SHP77 (cell line): Measurements from ENCODE around the gene AK3.

Experiments used
- DNase-seq, 2 experiments: peaks; one replicate each; lab custom pipeline; 2025; lab: John Stamatoyannopoulos, UW

Gene AK3

DNA sequence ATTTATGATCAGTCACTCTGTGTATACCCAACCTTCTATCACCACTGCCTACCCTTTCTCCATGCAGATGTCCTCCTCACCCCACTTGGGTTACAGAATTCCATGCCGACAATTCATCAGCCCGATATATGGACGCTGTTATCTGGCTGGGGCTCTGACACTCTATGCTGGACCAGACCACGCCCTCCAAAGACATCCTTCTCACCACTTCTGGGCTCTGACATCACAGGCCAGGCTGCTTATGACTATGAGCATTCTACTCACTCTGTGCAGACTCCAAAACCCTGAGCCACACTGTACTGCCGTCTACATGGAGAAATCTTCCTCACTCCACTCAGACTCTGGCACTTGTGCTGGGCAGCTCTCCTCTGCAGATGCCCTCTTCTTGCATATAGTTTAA is 7.6 kb upstream of the AK3 start:
- no peak for DNase-seq

- no peak for DNase-seq
These were observed 5.5 kb upstream of the AK3 start for GRCh38 chr9:4746278-4747030.

DNA sequence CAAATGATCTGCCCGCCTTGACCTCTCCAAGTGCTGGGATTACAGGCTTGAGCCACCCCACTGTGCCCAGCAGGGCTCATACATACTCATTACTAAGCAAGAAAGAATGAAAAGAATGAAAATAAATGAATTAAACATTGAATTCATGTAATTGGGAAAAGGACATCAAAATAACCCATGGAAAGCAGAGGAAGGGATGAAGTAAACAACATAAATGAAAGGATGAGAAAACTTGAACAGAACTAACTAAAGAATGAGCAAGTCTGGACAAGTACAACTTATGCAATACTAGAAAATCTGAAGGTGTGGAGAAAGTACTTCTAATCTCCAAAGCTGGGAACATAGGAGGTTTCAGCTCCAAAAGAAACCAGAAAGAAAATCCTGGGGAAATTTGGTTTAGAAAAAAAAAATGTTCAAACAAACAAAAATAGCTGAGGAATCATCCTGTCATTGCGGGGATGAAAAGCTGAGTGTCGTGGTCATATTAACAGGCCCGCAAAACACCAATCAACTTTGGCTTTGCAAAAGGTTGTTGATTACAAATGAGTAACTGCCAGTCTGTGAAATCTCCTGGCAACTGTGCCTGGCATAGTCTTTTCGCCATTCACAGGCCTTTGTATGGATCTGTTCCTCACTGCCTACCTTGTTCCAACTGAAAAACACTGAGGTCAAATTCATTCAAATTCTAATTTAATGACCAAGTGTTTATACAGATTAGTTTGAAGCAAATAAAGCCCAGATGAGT is 2.3 kb upstream of the AK3 start:
- DNase-seq = no peak

GRCh38 chr9:4742246-4742645 is 1.2 kb upstream of the AK3 start:
- DNase-seq = no peak

DNA sequence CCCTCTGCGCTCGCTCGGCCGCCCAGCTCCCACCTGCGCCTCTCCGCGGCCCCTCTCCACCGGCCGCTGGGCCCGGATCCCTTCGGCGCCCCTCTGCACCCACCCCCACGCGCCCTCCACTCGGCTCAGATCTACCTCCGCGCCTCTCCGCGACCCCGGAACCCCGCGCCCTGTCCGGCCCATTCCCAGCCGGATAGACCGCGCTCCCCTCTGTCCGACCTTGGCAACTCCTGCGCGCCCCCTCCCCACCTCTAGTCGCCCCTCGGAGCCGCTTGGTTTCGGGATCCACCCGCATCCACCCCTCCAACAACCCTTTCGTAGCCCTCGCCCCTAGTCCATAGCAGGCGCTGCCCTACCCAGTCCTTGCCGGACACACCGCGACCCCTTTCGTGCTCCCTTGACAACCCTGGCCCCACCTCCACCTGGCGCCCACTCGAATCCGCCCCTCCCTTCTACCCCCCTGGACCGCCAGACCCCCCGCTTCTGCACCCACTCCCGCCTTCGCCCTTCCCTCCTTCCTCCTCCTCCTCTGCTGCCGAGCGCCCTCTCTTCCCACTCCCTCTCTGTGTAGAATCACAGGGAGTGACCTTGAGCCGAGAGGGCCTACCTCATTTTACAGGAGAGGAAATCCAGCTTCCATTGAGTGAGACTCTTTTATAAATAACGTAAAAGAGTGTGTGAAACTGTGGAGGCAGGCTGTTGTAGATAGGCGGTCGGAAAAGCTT is 525 bp upstream of the AK3 start:
- DNase-seq = no peak

GRCh38 chr9:4740388-4740637 is 689 bp downstream of the AK3 start:
- no peak for DNase-seq

GRCh38 chr9:4739587-4740387 is 1.2 kb downstream of the AK3 start:
- DNase-seq = no peak

GRCh38 chr9:4738866-4739586 is 2.0 kb downstream of the AK3 start:
- no peak for DNase-seq

DNA sequence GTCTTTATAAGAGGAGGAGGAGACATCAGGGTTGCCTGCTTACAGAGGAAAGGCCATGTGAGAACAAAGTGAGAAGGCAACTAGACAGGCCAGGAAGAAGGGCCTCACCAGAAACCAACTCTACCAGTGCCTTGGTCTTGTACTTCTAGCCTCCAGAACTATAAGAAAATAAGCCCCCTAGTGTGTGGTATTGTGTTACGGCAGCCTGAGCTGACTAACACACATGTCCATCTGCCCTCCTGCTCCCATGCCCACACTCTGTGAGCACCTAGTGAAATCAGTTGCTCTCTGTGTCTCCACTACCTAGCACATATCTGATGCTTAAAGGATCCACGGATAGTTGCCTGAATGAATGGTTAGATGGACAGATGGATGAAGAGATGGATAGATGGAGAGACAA is 6.9 kb downstream of the AK3 start:
- DNase-seq = no peak

DNA sequence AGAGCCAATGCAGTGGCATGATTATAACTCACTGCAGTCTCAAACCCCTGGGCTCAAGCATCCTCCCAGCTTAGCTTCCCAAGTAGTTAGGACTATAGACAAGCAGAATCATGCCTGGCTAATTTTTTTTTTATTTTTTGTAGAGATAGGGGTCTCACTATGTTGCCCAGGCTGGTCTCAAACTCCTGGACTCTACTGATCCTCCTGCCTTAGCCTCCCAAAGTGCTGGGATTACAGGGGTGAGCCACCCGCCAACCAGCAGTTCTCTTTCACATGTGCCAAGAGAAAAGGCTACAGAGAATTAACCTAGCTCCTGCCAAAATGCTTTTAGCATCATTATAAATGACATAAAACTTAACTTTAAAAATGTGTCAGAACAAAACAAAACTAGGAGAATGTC is 8.1 kb downstream of the AK3 start:
- DNase-seq = no peak

- DNase-seq = no peak
These were observed 13.4 kb downstream of the AK3 start for GRCh38 chr9:4727593-4727992.

GRCh38 chr9:4725706-4726442 is 15.1 kb downstream of the AK3 start:
- no peak for DNase-seq

GRCh38 chr9:4721736-4722135 is 19.3 kb downstream of the AK3 start:
- DNase-seq = no peak

DNA sequence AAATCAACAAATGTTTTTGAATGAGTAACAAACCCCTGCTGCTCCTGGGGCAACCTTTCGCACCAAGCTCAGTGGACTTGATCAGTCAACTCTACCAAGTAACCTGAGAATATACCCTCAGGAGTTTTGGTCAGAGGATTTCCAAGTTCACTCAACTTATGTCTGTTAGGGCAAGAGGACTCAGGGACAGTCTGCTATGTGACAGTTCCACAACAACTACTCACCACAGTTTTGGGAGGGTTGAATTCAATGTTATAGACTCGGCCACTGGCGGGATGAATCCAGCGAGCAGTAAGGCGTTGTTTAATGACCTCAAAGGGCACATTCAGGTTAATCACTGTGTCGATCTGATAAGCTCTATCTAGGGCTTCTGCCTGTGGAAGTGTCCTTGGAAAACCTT is 22.1 kb downstream of the AK3 start:
- DNase-seq = no peak

DNA sequence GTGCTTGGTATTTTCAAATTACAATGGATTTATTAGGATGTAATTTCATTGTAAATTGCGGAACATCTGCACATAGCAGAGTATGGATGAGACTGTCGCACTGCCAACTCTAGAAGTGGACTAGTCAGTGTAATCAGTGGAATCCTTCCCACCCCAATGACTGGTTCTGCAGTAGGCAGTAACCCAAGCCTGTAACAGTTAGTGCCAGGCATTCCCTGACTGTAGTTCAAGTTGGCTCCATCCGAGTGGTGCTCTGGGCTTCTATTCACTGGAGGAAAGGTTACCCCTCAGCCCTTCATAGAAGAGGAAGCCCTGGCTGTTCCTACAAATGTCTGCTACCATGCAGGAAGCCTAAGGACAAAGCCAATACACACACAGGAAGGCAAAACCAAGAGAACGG is 23.2 kb downstream of the AK3 start:
- no peak for DNase-seq

DNA sequence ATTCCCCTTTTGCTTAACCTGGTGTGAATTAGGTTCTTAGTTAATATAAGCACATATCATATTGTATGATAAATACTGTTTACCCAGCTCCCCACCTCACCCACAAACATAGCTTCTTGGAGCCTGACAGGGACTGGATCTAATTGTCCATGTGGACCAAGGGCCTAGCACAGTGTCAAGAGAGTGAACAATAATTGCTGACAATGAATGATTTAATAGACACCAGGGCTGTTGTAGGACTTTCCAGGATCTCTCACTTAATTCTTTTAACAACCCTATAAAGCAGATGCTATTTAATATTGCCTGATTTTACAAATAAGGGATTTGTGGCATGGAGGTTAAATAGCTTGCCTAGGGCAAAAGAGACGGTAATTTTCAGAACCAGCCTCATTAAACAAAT is 24.8 kb downstream of the AK3 start:
- DNase-seq = no peak

GRCh38 chr9:4714266-4715016 is 26.6 kb downstream of the AK3 start:
- no peak for DNase-seq

- DNase-seq = no peak
These were observed 27.2 kb downstream of the AK3 start for GRCh38 chr9:4713849-4714248.

GRCh38 chr9:4709380-4709779 is 31.6 kb downstream of the AK3 start:
- DNase-seq = no peak

- DNase-seq = no peak
These were observed 33.9 kb downstream of the AK3 start for GRCh38 chr9:4706971-4707622.
